ENCODE results near the gene TSHZ2. TPM values are rescaled to one million over a fixed set of nuclear protein-coding genes. Genes with fewer than 3 reads are reported as not detected.

TSHZ2 gene
- total RNA-seq, 1 donor from 2014 or later = 51.9 TPM

DNA sequence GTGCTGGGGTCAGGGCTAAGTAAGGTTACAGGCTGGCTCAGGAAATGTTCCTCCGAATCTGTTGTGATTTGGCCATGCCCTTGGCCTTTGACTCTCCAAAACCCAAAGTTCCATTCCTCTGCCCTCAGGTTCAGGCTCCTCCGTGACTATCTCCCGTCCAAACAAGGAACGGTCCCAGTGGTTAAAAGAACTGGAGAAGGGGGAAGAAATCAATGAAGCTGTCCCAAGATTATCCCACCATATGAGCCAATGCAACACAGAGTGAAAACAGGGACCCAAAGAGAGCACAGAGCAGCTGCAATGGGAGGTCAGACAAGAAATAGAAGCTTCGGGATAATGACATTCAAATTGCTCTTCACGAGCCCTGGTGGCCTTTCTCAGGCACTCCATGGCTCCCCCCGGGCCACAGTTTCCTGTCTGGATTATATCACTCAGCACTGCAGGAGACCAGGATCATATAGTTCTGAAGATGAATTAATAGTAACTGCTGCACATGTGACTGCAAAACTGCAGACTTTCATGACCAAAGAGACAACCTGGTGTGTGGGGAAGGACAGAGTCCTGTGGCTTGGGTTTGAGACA is 410.2 kb downstream of the TSHZ2 start:
- no peak for DNase-seq (ENCODE audit: low spot score in 2 of 2)
- no peak for TF ChIP-seq CTCF (IDR thresholded peaks at IDR 0.05)
- intact Hi-C loops (cut with DNase I) = no loop called here
- Histone ChIP-seq H3K4me3 (no peak overlapping the region), H3K27ac (no peak overlapping the region), H3K27me3 (no peaks in the 10 kb centered on the region), H3K4me1 (no peaks in the 10 kb centered on the region), H3K36me3 (no peaks in the 10 kb centered on the region), H3K9me3 (no peaks in the 10 kb centered on the region)

GRCh38 chr20:53383916-53384315 is 411.8 kb downstream of the TSHZ2 start:
- H3K9me3 ChIP-seq = no peaks in the 10 kb centered on the region
- no peak overlapping the region for H3K27ac ChIP-seq
- intact Hi-C loops (cut with DNase I) = no loop called here
- no peak for DNase-seq (ENCODE audit: low spot score in 2 of 2)
- no peaks in the 10 kb centered on the region for H3K27me3 ChIP-seq
- no peak for TF ChIP-seq CTCF (IDR thresholded peaks at IDR 0.05)
- no peak overlapping the region for H3K4me3 ChIP-seq
- no peaks in the 10 kb centered on the region for H3K36me3 ChIP-seq
- no peaks in the 10 kb centered on the region for H3K4me1 ChIP-seq

DNA sequence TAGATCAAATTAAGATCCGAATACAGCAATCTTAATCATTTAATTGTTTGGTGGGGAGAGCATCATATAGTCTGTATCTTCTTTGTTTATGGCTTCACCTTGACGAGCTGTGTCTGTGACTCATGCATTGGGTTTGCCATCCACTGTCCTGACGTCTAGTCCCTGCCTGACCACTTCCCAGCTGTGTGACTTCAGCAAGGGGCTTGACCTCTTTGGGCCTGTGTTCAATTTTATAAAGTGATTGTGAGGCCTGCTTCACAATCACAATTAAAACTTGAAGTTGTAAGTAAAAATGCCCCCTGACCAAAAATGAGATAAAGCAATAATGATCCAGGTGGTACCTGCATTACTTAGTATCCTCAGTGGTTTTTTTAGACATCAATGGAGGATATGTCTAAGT is 412.2 kb downstream of the TSHZ2 start:
- Histone ChIP-seq H3K27me3 (no peaks in the 10 kb centered on the region), H3K27ac (no peak overlapping the region), H3K4me1 (no peaks in the 10 kb centered on the region), H3K9me3 (no peaks in the 10 kb centered on the region), H3K36me3 (no peaks in the 10 kb centered on the region), H3K4me3 (no peak overlapping the region)
- no peak for DNase-seq (ENCODE audit: low spot score in 2 of 2)
- no peak for TF ChIP-seq CTCF (IDR thresholded peaks at IDR 0.05)
- intact Hi-C loops (cut with DNase I) = no loop called here

DNA sequence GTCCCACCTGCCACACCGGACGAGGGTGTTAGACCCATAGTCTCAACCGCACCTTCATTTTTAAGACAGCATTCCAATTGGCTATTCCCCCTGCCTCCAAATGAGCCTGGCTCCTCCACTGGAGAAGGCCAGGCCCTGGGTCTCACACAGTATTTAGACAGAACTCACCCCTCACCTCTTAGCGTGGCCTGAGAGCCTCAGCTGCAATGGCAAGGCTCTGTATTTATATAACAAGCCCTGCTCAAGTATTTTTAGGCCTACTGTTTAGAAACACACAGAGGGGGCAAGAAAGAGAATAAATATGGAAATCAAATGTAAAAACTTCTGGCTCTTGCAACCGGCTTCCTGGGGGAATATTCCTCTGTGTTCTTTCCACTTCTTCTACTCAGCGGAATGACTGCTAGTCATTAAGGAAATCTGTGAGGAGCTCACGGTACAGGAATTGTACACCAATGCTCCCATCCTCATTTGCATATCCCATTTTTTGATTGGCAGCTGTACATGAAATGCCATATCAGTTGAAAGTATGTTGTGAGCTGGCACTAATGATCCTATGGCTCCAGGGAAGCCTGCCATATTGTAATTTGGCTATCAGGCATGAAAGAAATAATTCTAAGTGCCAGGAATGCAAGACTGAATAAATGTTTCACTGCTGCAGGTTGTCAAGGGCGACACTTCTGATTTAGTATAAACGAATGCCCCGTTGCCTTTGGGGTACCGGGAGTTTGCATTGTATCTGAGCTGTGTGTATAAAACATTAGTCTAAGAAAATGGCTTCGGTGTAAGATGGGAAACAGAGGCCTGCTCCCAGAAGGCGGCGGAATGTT is 414.0 kb downstream of the TSHZ2 start:
- no peaks in the 10 kb centered on the region for H3K4me1 ChIP-seq
- TF ChIP-seq CTCF (IDR thresholded peaks at IDR 0.05) = no peak
- no peak overlapping the region for H3K4me3 ChIP-seq
- no peaks in the 10 kb centered on the region for H3K36me3 ChIP-seq
- no peak for DNase-seq (ENCODE audit: low spot score in 2 of 2)
- intact Hi-C loops (cut with DNase I) = no loop called here
- H3K27me3 ChIP-seq = no peaks in the 10 kb centered on the region
- no peak overlapping the region for H3K27ac ChIP-seq
- no peaks in the 10 kb centered on the region for H3K9me3 ChIP-seq

DNA sequence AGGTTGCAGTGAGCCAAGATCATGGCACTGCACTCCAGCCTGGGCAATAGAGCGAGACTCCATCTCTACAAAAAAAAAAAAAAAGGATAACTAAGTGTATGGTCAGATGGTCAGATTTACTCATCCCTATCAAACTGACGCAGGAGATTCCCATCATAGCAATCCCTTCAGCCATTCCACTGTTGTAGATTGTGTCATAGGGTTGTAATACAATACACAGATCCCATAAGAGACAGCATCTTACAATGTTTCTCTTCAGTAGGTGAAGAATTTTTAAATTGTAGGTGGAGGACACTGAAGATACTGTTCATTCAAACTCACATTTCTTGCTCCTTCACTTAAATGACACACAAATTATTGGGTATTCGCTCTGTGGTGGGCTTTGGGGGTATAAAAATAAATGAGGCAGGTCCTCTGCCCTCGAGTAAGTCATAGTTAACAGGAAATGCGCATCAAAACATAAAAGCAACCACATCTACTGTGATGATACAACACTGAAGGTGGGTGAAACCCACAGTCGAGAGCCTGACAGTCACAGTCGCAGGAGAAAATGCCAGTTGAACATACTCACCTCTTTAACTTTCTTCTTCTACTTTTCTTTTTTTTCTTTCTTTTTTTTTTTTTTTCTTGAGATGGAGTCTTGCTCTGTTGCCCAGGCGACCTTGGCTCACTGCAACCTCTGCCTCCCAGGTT is 416.0 kb downstream of the TSHZ2 start:
- H3K4me3 ChIP-seq = no peak overlapping the region
- intact Hi-C loops (cut with DNase I) = no loop called here
- H3K27ac ChIP-seq = no peak overlapping the region
- H3K9me3 ChIP-seq = no peaks in the 10 kb centered on the region
- no peak for DNase-seq (ENCODE audit: low spot score in 2 of 2)
- H3K4me1 ChIP-seq = no peaks in the 10 kb centered on the region
- no peaks in the 10 kb centered on the region for H3K27me3 ChIP-seq
- no peak for TF ChIP-seq CTCF (IDR thresholded peaks at IDR 0.05)
- H3K36me3 ChIP-seq = no peaks in the 10 kb centered on the region

Measured in ascending aorta (tissue), 2 donors.